Esophagus squamous epithelium (tissue), 4 donors: ENCODE results near the gene GPR42.

Experiments
- CTCF ChIP-seq, 6 experiments: fragments of 450-650 bp in 4 of 6; fragments of 200-600 bp in 2 of 6; sonication (generic) in 2 of 6; IDR thresholded peaks; one replicate each; pipeline ENCODE4 v1.5.1; 2016 to 2019; ENCODE audit warnings: antibody characterized with exemption in 6 of 6, mild to moderate bottlenecking in 4 of 6, moderate library complexity in 4 of 6
- POLR2A ChIP-seq, 4 donors: fragments of 450-650 bp; IDR thresholded peaks; one replicate each; pipeline ENCODE4 v1.6.1; 2017; ENCODE audit warnings: antibody characterized with exemption in 4 of 4, mild to moderate bottlenecking in 4 of 4, moderate library complexity in 3 of 4

DNA sequence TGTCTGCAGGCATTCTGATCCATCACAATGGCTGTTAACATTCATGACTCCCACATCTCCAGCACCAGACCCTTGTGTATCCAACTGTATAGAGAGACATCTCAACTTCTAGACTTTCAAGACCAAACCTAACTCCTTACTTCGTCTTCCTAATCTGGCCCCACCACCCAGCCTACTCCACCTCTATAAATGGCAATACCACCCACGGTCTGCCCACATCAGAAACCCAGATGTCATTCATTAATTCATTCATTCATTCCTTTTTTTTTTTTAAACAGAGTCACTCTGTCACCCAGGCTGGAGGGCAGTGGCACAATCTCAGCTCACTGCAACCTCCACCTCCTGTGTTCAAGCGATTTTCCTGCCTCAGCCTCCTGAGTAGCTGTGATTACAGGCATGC is 10.4 kb downstream of the GPR42 start:
- no peak for TF ChIP-seq CTCF (IDR thresholded peaks at IDR 0.05)
- no peak for TF ChIP-seq POLR2A (IDR thresholded peaks at IDR 0.05)
